Measurements from ENCODE around the gene HM13.

DNA sequence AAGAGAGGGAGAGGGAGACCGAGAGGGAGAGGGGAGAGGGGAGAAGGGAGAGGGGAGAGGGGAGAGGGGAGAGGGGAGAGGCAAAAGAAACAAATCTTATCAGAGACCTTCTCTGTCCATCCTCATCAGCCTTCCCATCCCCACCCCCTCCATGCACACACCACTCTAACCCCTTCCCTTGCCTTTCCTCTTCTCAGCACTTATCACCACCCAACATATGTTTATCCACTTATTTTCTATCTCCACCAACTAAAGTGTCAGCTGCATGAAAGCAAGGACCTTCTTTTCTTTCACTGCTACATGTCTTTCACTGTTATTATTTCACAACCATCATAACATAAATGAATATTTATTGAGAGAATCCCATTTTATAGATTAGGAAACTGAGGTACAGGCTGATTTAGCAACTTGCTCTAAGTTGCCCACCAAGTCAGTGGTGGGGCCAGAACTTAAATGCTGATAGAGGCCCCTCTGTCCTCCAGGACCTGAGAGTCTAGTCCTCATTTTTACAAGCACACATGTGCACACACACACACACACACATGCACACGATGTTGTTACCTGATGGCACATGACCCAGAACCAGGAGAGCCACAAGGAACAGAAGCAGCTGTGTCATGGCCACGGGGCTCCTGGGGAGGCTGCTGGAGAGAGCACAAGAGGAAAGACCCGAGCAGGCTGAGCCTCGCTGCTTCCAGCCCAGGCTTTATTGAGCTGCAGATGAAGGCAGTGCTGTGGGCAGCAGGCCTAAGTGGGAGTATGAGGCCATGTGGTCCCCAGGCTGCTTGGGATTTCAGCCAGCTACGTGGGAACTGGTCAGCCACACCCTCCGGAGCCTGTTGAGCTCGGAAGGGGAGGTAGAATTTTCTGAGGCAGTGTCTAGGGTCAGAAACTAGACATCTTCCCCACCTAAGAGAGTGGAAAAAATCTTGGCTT is 41.6 kb upstream of the HM13 start:
- TF ChIP-seq, protein P1, sequence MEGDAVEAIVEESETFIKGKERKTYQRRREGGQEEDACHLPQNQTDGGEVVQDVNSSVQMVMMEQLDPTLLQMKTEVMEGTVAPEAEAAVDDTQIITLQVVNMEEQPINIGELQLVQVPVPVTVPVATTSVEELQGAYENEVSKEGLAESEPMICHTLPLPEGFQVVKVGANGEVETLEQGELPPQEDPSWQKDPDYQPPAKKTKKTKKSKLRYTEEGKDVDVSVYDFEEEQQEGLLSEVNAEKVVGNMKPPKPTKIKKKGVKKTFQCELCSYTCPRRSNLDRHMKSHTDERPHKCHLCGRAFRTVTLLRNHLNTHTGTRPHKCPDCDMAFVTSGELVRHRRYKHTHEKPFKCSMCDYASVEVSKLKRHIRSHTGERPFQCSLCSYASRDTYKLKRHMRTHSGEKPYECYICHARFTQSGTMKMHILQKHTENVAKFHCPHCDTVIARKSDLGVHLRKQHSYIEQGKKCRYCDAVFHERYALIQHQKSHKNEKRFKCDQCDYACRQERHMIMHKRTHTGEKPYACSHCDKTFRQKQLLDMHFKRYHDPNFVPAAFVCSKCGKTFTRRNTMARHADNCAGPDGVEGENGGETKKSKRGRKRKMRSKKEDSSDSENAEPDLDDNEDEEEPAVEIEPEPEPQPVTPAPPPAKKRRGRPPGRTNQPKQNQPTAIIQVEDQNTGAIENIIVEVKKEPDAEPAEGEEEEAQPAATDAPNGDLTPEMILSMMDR (IDR thresholded peaks at IDR 0.05), result no peak
- no peak for TF ChIP-seq POLR2A (IDR thresholded peaks at IDR 0.05)
